Measurements from ENCODE around the gene BTNL3.

The BTNL3 gene

GRCh38 chr5:180974612-180975315 is 13.9 kb upstream of the BTNL3 start:
- no peak for TF ChIP-seq CTCF (IDR thresholded peaks at IDR 0.05)
- H3K27ac ChIP-seq = no peak overlapping the region
- no peak overlapping the region for H3K4me3 ChIP-seq
- DNase-seq (ENCODE audit: low spot score) = no peak

DNA sequence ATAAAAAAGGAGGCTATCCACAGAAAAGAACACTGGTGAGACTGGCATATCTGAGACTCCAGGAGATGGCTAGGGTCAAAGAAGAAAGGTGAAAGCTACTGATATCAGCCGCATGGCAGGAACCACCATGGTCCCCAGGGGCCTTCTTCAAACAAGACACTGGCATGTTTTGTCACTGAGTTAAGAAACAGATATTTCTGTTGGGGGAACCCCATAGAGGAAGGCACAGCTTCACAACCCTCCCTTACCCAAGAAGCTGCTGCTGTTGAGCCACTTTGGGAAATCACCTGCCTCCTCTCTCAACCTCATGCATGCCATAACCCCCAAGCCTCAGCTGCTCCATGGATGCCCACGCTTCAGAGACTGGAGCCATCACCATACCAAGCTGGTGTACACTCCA is 13.3 kb upstream of the BTNL3 start:
- Histone ChIP-seq H3K4me3 (no peak overlapping the region), H3K27ac (no peak overlapping the region)
- TF ChIP-seq CTCF (IDR thresholded peaks at IDR 0.05) = no peak
- DNase-seq (ENCODE audit: low spot score) = no peak

DNA sequence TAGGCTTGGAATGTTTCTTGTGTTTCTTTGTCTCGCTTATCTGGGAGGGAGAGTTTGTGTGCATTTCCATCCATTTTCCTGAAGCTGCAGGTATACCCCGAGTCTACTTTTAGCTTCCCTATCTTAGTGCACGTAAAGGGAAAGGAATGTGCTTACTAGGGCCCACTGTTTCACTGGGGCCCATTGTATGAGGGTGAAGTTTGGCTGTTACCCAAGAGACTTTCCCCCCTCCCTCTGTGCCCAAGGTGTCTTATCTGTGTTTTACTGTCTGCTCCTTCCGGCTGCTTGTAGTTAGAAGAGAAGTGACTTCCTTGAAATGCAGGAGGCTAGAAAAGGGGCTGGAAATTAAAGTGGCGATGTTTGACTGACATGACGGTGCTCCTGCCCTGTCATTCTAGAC is 12.1 kb upstream of the BTNL3 start:
- no peak for TF ChIP-seq CTCF (IDR thresholded peaks at IDR 0.05)
- Histone ChIP-seq H3K4me3 (no peak overlapping the region), H3K27ac (no peak overlapping the region)
- no peak for DNase-seq (ENCODE audit: low spot score)

GRCh38 chr5:180977852-180978251 is 10.8 kb upstream of the BTNL3 start:
- no peak for TF ChIP-seq CTCF (IDR thresholded peaks at IDR 0.05)
- no peak overlapping the region for H3K4me3 ChIP-seq
- DNase-seq (ENCODE audit: low spot score) = no peak
- H3K27ac ChIP-seq = no peak overlapping the region

DNA sequence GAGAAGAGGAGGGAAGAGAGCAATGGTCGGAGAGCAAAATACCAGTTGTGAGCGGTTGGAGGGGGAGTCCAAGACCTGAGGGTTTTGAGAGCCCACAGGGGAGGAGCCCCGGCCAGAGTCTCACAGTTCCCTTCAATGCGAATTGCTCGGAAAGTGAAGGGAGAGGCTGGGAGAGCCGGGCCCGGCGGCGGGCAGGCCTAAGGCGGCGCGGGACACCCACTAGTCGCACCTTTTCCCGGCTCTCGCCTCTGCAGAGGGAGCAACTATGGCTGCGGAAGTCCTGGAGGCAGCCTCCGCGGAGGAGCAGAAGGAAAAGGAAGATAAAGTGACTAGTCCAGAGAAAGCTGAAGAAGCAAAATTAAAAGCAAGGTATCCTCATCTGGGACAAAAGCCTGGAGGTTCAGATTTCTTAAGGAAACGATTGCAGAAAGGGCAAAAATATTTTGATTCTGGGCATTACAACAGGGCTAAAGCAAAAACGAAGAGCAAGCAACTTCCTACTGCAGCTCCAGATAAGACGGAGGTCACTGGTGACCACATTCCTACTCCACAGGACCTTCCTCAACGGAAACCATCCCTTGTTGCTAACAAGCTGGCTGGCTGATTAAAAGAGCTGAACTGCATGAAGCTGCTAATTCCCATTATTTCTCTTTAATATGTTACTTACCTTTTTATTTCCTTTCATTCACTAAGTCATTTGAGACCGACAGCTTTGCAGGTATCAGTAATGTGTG is 6.5 kb upstream of the BTNL3 start:
- no peak overlapping the region for H3K27ac ChIP-seq
- H3K4me3 ChIP-seq = no peak overlapping the region
- TF ChIP-seq CTCF (IDR thresholded peaks at IDR 0.05) = no peak
- DNase-seq (ENCODE audit: low spot score) = no peak

DNA sequence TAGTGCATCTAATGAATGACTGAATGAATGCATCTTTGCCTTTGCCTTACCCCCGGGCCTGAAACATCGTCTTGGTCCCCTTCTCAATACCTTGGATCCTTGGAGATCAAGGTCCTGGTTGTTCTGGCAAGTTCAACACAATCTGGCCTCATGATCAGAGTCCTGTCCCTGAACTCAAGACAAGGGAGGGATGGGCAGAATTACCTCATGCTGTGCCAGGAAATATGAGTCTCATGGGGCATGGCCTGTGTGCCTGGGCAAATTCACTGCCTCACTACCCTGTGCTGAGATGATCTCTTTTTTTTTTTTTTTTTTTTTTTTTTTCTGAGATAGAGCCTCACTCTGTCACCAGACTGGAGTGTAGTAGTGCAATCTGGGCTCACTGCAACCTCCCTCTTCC is 630 bp upstream of the BTNL3 start:
- Histone ChIP-seq H3K4me3 (no peak overlapping the region), H3K27ac (no peak overlapping the region)
- no peak for DNase-seq (ENCODE audit: low spot score)
- no peak for TF ChIP-seq CTCF (IDR thresholded peaks at IDR 0.05)
